Fibroblast of lung (primary cell): ENCODE data around the gene GABBR2.

Source experiments
- EZH2 ChIP-seq: IDR thresholded peaks from 2 replicates; pipeline ENCODE4 v1.5.1; 2012; ENCODE audit warnings: low read length, control low read depth, mild to moderate bottlenecking; ENCODE audit errors: missing control alignments
- TF ChIP-seq, protein P1 (sequence below), 2 donors: IDR thresholded peaks in 1 of 2; conservative IDR thresholded peaks in 1 of 2; 1 replicate in 1 of 2; 2 replicates in 1 of 2; pipeline ENCODE4 v1.5.1; 2011 to 2012; ENCODE audit warnings: low read length in 2 of 2, control low read depth in 1 of 2, inconsistent platforms in 1 of 2, low read depth in 1 of 2, mild to moderate bottlenecking in 1 of 2

DNA sequence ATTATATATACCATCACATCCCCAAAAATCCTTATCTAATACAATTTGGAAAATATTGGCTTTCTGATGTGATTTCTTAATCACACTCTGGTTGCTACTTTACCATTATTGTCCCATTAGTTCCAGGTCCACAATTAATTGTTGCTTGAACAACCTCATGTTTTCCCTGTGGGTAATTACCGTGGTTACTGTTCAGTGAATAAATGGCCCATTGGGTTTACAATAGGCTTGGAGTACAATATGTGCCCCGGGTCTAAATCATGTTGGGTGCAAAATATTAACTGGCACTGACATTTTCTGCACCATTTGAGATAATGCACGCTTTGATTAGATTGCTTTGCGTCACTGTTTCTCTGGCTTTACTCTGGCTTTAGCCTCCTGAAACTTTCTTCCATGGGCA is 163.7 kb downstream of the GABBR2 start:
- TF ChIP-seq, protein P1, sequence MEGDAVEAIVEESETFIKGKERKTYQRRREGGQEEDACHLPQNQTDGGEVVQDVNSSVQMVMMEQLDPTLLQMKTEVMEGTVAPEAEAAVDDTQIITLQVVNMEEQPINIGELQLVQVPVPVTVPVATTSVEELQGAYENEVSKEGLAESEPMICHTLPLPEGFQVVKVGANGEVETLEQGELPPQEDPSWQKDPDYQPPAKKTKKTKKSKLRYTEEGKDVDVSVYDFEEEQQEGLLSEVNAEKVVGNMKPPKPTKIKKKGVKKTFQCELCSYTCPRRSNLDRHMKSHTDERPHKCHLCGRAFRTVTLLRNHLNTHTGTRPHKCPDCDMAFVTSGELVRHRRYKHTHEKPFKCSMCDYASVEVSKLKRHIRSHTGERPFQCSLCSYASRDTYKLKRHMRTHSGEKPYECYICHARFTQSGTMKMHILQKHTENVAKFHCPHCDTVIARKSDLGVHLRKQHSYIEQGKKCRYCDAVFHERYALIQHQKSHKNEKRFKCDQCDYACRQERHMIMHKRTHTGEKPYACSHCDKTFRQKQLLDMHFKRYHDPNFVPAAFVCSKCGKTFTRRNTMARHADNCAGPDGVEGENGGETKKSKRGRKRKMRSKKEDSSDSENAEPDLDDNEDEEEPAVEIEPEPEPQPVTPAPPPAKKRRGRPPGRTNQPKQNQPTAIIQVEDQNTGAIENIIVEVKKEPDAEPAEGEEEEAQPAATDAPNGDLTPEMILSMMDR (conservative IDR thresholded peaks at IDR 0.05 in 1 of 2, IDR thresholded peaks at IDR 0.05 in 1 of 2; ENCODE audit: low read depth in 1 of 2, low read length in 2 of 2): no peak
- no peak for TF ChIP-seq EZH2
